Trophoblast cell (in vitro differentiated cells and primary cell): Measurements from ENCODE around the gene PKLR.

Experiments used
- DNase-seq, 2 donors: peaks; one replicate each; pipeline ENCODE4 v3.0.0-alpha.2; 2016
- H2AFZ ChIP-seq: 2 replicates; pipeline ENCODE4 v1.6.1; 2013; ENCODE audit warnings: low read length, moderate library complexity, mild to moderate bottlenecking; ENCODE audit not compliant: insufficient read depth, poor library complexity
- H2AK5ac ChIP-seq: 2 replicates; pipeline ENCODE4 v1.6.1; 2013; ENCODE audit warnings: mild to moderate bottlenecking, low read length
- H2BK120ac ChIP-seq: 2 replicates; pipeline ENCODE4 v1.6.1; 2013; ENCODE audit warnings: low read length, mild to moderate bottlenecking, moderate library complexity; ENCODE audit not compliant: insufficient read depth, poor library complexity
- H2BK12ac ChIP-seq: 2 replicates; pipeline ENCODE4 v1.6.1; 2013; ENCODE audit warnings: mild to moderate bottlenecking, low read length, moderate library complexity
- H2BK5ac ChIP-seq: 2 replicates; pipeline ENCODE4 v1.6.1; 2013; ENCODE audit warnings: low read length, low read depth, moderate library complexity, mild to moderate bottlenecking; ENCODE audit not compliant: poor library complexity
- H3K14ac ChIP-seq: 2 replicates; pipeline ENCODE4 v1.6.1; 2013; ENCODE audit warnings: mild to moderate bottlenecking, low read length
- H3K18ac ChIP-seq: 2 replicates; pipeline ENCODE4 v1.6.1; 2013; ENCODE audit warnings: mild to moderate bottlenecking, low read length
- H3K23ac ChIP-seq: 2 replicates; pipeline ENCODE4 v1.6.1; 2013; ENCODE audit warnings: low read length
- H3K27ac ChIP-seq: 2 replicates; pipeline ENCODE4 v1.5.1; 2013; ENCODE audit warnings: low read depth, mild to moderate bottlenecking, inconsistent platforms, low read length, moderate library complexity
- H3K27me3 ChIP-seq: 2 replicates; pipeline ENCODE4 v1.6.1; 2013; ENCODE audit warnings: inconsistent platforms, mild to moderate bottlenecking, low read length, moderate library complexity; ENCODE audit not compliant: insufficient read depth
- H3K36me3 ChIP-seq, 2 experiments: 1 replicate in 1 of 2; 2 replicates in 1 of 2; pipeline ENCODE4 v1.6.1; 2013; ENCODE audit warnings: low read length in 2 of 2, mild to moderate bottlenecking in 2 of 2, moderate library complexity in 1 of 2; ENCODE audit not compliant: insufficient read depth in 2 of 2, control insufficient read depth in 1 of 2
- H3K4ac ChIP-seq: 2 replicates; pipeline ENCODE4 v1.6.1; 2013; ENCODE audit warnings: low read depth, mild to moderate bottlenecking, low read length, moderate library complexity
- H3K4me1 ChIP-seq, 2 experiments: 1 replicate in 1 of 2; 2 replicates in 1 of 2; pipeline ENCODE4 v1.6.1; 2013; ENCODE audit warnings: low read length in 2 of 2, mild to moderate bottlenecking in 2 of 2, moderate library complexity in 1 of 2; ENCODE audit not compliant: insufficient read depth in 2 of 2, control insufficient read depth in 1 of 2
- H3K4me2 ChIP-seq: 2 replicates; pipeline ENCODE4 v1.6.1; 2013; ENCODE audit warnings: inconsistent platforms, mild to moderate bottlenecking, low read length, moderate library complexity
- H3K4me3 ChIP-seq: 2 replicates; pipeline ENCODE4 v1.5.1; 2013; ENCODE audit warnings: mild to moderate bottlenecking, low read depth, low read length, inconsistent platforms
- H3K79me1 ChIP-seq: one replicate; pipeline ENCODE4 v1.6.1; 2013; ENCODE audit warnings: low read length
- H3K79me2 ChIP-seq: 2 replicates; pipeline ENCODE4 v1.6.1; 2013; ENCODE audit warnings: low read length, mild to moderate bottlenecking; ENCODE audit not compliant: control insufficient read depth, insufficient read depth, poor library complexity
- H3K9ac ChIP-seq: 2 replicates; pipeline ENCODE4 v1.6.1; 2013; ENCODE audit warnings: mild to moderate bottlenecking, low read length
- H3K9me3 ChIP-seq: 2 replicates; pipeline ENCODE4 v1.6.1; 2013; ENCODE audit warnings: low read depth, mild to moderate bottlenecking, control low read depth, inconsistent platforms, low read length; ENCODE audit not compliant: insufficient read depth
- H4K12ac ChIP-seq: 2 replicates; pipeline ENCODE4 v1.6.1; 2013; ENCODE audit warnings: low read depth, mild to moderate bottlenecking, low read length, moderate library complexity
- H4K8ac ChIP-seq: 2 replicates; pipeline ENCODE4 v1.6.1; 2013; ENCODE audit warnings: low read depth, mild to moderate bottlenecking, low read length, moderate library complexity
- H4K91ac ChIP-seq: one replicate; pipeline ENCODE4 v1.6.1; 2013; ENCODE audit warnings: low read depth, mild to moderate bottlenecking, low read length, moderate library complexity
- WGBS: extraction: QIAGEN DNeasy Blood & Tissue Kit; methylation state at CpG from one replicate; pipeline ENCODE4 v1.1.7; 2013; ENCODE audit warnings: missing lambda C conversion rate; ENCODE audit not compliant: insufficient read length, insufficient coverage; ENCODE audit errors: extremely low coverage; 5-methylcytosine and 5-hydroxymethylcytosine counted together

PKLR gene

DNA sequence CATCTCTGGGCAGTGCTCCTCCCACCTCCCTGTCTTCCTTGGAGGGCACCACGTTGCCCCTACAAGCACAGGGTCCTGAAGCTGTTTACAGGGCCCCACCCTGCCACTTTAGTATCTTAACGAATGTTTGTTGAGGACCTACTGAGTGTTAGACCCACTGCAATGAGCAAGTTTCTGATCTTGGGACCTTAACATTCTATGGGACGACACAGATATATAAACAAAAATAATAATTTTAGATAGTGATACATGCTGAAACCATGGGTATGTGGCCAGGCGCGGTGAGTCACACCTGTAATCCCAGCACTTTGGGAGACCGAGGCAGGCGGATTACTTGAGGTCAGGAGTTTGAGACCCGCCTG is 56.1 kb downstream of the PKLR start:
- H3K9ac ChIP-seq = no peak overlapping the region
- H4K91ac ChIP-seq = peak overlapping the region; percentile 65
- peaks cover 8% of the 10 kb centered on the region for H3K79me1 ChIP-seq
- peaks cover 2 to 12% of the 10 kb centered on the region in 2 experiments for H3K4me1 ChIP-seq
- no peaks in the 10 kb centered on the region for H3K27me3 ChIP-seq
- peaks cover 2% of the 10 kb centered on the region for H3K9me3 ChIP-seq
- H4K12ac ChIP-seq = peak overlapping the region; percentile 12
- peak overlapping the region; percentile 7 for H3K4me3 ChIP-seq
- no peak for DNase-seq
- peak overlapping the region; percentile 87 for H3K4me2 ChIP-seq
- peak overlapping the region; percentile 40 for H3K18ac ChIP-seq
- WGBS = no CpG with 5 or more reads among the region's 8 CpGs
- peak overlapping the region; percentile 55 for H2BK5ac ChIP-seq
- no peak overlapping the region for H2AK5ac ChIP-seq
- no peak overlapping the region for H3K23ac ChIP-seq
- peaks cover 16 to 17% of the 10 kb centered on the region in 2 experiments for H3K36me3 ChIP-seq
- H3K4ac ChIP-seq = no peak overlapping the region
- H2BK120ac ChIP-seq = peak overlapping the region; percentile 36
- H2AFZ ChIP-seq = peak overlapping the region; percentile 70
- H4K8ac ChIP-seq = peak overlapping the region; percentile 79
- peak overlapping the region; percentile 65 for H3K14ac ChIP-seq
- H2BK12ac ChIP-seq = no peak overlapping the region
- H3K27ac ChIP-seq = peak overlapping the region; percentile 87
- peaks cover 1% of the 10 kb centered on the region for H3K79me2 ChIP-seq

DNA sequence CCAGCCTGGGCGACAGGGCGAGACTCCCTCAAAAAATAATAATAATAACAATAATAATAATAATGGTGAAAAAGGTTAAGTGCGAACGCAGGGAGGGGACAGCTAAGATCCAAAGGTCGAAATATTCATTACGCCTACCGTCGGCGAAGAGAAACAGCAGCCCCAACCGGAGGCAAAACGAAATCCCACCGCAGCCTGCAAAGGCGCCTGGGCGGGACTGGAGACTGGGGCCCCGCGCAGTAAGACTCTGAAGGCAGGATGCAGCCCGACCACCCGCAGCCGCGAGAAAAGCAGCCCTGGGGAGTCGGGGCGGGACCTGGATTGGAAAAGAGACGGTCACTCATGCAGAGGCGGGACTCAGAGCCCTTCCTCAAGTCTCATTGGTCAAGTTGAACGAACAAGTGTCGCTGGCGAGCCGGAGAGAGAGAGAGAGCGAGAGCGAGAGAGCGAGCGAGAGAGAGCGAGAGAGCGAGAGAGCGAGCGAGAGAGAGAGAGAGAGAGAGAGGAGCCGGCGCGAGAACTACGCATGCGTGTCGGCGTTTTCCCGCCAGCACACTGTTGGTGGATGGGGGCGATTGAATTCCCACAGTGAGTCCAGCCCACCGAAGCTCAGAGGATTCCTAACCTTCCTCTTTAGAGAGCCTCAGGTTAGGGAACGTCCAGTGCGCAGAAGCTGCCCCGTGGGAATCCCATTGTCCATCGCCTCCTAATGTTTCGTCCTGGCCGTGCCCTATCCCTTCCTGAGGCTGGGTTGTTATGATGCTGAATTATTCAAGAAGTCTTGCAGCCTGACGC is 56.7 kb downstream of the PKLR start:
- H3K9me3 ChIP-seq = peaks cover 2% of the 10 kb centered on the region
- WGBS = no CpG with 5 or more reads among the region's 53 CpGs
- H3K18ac ChIP-seq = peak overlapping the region; percentile 40
- peaks cover 2 to 14% of the 10 kb centered on the region in 2 experiments for H3K4me1 ChIP-seq
- peak overlapping the region; percentile 79 for H4K8ac ChIP-seq
- peak overlapping the region; percentile 70 for H2AFZ ChIP-seq
- H3K79me2 ChIP-seq = peaks cover 1% of the 10 kb centered on the region
- H2BK5ac ChIP-seq = peak overlapping the region; percentile 55
- H2BK12ac ChIP-seq = no peak overlapping the region
- H2BK120ac ChIP-seq = peak overlapping the region; percentile 36
- H4K12ac ChIP-seq = peak overlapping the region; percentile 12
- H3K79me1 ChIP-seq = peaks cover 8% of the 10 kb centered on the region
- peak overlapping the region; percentile 25 for H3K9ac ChIP-seq
- no peak overlapping the region for H2AK5ac ChIP-seq
- peak overlapping the region; percentile 65 for H4K91ac ChIP-seq
- H3K14ac ChIP-seq = peak overlapping the region; percentile 65
- no peak overlapping the region for H3K23ac ChIP-seq
- H3K27ac ChIP-seq = peak overlapping the region; percentile 87
- H3K27me3 ChIP-seq = no peaks in the 10 kb centered on the region
- peak; percentile 98 to 99 for DNase-seq
- H3K4me3 ChIP-seq = peak overlapping the region; percentile 53
- H3K36me3 ChIP-seq = peaks cover 14 to 18% of the 10 kb centered on the region in 2 experiments
- H3K4me2 ChIP-seq = peak overlapping the region; percentile 87
- H3K4ac ChIP-seq = no peak overlapping the region

DNA sequence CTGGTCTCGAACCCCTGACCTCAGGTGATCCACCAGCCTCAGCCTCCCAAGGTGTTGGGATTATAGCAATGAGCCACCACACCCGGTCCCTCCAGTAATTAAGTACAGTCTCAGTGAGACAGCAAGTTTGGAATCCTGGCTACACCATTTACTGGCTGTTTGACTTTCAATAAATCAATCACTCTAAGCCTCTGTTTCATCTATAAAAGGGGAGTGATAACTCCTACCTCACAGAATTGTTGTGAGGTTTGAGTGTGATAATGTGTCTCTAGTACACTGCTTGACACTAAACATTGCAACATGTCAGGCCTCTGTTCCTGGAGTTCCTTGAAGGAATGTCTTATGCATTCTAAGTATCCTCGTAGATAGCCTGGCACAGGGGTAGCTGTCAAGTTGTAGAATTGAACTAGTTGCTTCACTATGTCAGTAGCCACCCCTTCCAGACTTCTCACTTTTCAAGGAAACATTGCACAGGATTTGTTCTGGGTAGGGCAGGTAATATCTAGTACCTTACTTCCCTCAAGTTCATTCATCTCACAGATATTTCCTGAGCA is 58.4 kb downstream of the PKLR start:
- peak overlapping the region; percentile 55 for H3K4me2 ChIP-seq
- no peak overlapping the region for H3K14ac ChIP-seq
- H3K18ac ChIP-seq = no peak overlapping the region
- no peak overlapping the region for H2BK5ac ChIP-seq
- no peak overlapping the region for H2BK12ac ChIP-seq
- no peak overlapping the region for H3K4me3 ChIP-seq
- no peak overlapping the region for H2AK5ac ChIP-seq
- H3K27me3 ChIP-seq = no peaks in the 10 kb centered on the region
- no peak overlapping the region for H4K12ac ChIP-seq
- H3K4ac ChIP-seq = no peak overlapping the region
- H4K8ac ChIP-seq = no peak overlapping the region
- WGBS = no CpG with 5 or more reads among the region's 3 CpGs
- no peak overlapping the region for H3K23ac ChIP-seq
- peak in 1 of 2 donors; percentile 49 for DNase-seq
- peaks cover 2 to 14% of the 10 kb centered on the region in 2 experiments for H3K4me1 ChIP-seq
- no peak overlapping the region for H3K27ac ChIP-seq
- H3K9ac ChIP-seq = no peak overlapping the region
- no peak overlapping the region for H4K91ac ChIP-seq
- H3K79me1 ChIP-seq = peaks cover 8% of the 10 kb centered on the region
- peaks cover 7 to 14% of the 10 kb centered on the region in 2 experiments for H3K36me3 ChIP-seq
- H2BK120ac ChIP-seq = no peak overlapping the region
- peaks cover 2% of the 10 kb centered on the region for H3K9me3 ChIP-seq
- no peak overlapping the region for H2AFZ ChIP-seq
- H3K79me2 ChIP-seq = peaks cover 1% of the 10 kb centered on the region

DNA sequence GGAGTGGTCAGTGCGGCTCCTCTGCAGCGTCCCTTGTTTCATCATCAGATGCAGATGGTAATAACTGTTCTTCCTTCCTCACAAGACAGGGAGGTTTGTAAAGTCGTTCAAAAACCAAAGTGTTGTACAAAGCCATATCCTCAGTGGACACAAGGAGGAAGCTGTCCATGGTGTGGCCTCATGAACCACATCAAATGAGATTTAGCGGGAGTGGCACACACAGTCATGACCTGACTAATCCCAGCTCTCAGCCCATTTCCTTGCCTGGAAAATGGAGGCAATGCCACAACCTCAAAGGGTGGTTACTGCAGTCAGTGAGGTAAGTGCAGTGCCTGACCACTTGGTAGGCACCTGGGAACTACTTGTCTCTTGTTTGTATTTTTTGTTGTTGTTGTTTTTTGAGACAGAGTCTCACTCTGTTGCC is 59.4 kb downstream of the PKLR start:
- H3K36me3 ChIP-seq = peaks cover 7 to 12% of the 10 kb centered on the region in 2 experiments
- peak overlapping the region; percentile 19 for H2BK12ac ChIP-seq
- peak overlapping the region; percentile 10 for H2BK120ac ChIP-seq
- peak overlapping the region; percentile 77 for H4K8ac ChIP-seq
- peak overlapping the region; percentile 50 for H4K91ac ChIP-seq
- DNase-seq = no peak
- H4K12ac ChIP-seq = no peak overlapping the region
- no peak overlapping the region for H3K4ac ChIP-seq
- H2AK5ac ChIP-seq = peak overlapping the region; percentile 21
- no peak overlapping the region for H3K4me2 ChIP-seq
- no peak overlapping the region for H3K23ac ChIP-seq
- H3K14ac ChIP-seq = no peak overlapping the region
- no peak overlapping the region for H3K27ac ChIP-seq
- no peak overlapping the region for H2AFZ ChIP-seq
- H3K79me2 ChIP-seq = peaks cover 1% of the 10 kb centered on the region
- peaks cover 9% of the 10 kb centered on the region for H3K79me1 ChIP-seq
- H3K27me3 ChIP-seq = no peaks in the 10 kb centered on the region
- H2BK5ac ChIP-seq = no peak overlapping the region
- no peak overlapping the region for H3K4me3 ChIP-seq
- peaks cover 2% of the 10 kb centered on the region for H3K9me3 ChIP-seq
- H3K9ac ChIP-seq = no peak overlapping the region
- no CpG with 5 or more reads among the region's 4 CpGs for WGBS
- H3K18ac ChIP-seq = peak overlapping the region; percentile 3
- peaks cover 5 to 14% of the 10 kb centered on the region in 2 experiments for H3K4me1 ChIP-seq
